GM12801 (cell line): Measurements from ENCODE around the gene XPO1.

Source experiments
- TF ChIP-seq, protein P1 (sequence below): IDR thresholded peaks from one replicate; pipeline ENCODE4 v1.5.1; 2011; ENCODE audit warnings: control low read depth; ENCODE audit not compliant: insufficient read length; ENCODE audit errors: extremely low read depth

Gene XPO1

DNA sequence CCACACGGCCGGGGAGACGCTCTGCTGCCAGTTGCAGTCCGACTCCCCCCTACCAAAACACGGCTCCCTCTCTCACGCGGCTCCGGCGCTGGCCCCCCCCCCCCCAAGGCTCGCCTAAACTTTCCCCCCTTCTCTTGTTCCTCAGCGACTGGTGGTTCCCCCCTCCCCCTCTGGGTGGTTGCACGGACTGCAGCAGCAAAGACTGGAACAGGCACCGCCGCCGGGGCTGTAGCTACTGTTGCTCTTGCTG is 281 bp downstream of the XPO1 start:
- TF ChIP-seq, protein P1, sequence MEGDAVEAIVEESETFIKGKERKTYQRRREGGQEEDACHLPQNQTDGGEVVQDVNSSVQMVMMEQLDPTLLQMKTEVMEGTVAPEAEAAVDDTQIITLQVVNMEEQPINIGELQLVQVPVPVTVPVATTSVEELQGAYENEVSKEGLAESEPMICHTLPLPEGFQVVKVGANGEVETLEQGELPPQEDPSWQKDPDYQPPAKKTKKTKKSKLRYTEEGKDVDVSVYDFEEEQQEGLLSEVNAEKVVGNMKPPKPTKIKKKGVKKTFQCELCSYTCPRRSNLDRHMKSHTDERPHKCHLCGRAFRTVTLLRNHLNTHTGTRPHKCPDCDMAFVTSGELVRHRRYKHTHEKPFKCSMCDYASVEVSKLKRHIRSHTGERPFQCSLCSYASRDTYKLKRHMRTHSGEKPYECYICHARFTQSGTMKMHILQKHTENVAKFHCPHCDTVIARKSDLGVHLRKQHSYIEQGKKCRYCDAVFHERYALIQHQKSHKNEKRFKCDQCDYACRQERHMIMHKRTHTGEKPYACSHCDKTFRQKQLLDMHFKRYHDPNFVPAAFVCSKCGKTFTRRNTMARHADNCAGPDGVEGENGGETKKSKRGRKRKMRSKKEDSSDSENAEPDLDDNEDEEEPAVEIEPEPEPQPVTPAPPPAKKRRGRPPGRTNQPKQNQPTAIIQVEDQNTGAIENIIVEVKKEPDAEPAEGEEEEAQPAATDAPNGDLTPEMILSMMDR = no peak

DNA sequence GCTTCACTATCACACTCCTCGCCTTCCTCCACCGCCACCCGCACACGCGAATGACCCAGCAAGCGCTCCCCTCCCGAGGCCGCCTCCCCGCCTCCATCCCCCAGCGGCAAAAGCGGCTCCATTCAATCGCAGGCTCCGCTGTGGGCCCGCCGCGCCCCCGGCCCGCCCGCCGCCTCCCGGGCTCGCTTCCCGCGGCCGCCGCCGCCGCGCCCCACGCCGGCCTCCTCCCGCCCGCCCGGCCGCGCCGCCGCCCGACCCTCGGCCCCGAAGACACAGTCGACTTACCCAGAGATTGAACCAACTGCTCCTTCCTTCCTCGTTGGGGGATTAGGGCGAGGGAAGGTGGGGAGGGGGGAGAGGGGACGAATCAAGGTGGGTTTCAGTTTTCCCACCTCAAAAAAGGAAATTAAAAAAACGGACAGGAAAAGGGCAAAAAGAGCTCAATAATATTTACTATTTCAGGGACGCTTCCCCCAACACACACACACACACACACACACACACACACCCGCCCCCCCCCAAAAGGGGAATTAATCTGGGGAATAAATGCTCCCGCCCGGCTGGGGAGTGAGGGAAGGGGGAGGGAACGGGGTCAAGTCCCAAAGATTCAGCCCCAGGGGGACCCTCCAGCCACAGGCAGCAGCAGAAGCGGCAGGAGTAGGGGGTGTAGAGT is 743 bp downstream of the XPO1 start:
- TF ChIP-seq, protein P1 = no peak

DNA sequence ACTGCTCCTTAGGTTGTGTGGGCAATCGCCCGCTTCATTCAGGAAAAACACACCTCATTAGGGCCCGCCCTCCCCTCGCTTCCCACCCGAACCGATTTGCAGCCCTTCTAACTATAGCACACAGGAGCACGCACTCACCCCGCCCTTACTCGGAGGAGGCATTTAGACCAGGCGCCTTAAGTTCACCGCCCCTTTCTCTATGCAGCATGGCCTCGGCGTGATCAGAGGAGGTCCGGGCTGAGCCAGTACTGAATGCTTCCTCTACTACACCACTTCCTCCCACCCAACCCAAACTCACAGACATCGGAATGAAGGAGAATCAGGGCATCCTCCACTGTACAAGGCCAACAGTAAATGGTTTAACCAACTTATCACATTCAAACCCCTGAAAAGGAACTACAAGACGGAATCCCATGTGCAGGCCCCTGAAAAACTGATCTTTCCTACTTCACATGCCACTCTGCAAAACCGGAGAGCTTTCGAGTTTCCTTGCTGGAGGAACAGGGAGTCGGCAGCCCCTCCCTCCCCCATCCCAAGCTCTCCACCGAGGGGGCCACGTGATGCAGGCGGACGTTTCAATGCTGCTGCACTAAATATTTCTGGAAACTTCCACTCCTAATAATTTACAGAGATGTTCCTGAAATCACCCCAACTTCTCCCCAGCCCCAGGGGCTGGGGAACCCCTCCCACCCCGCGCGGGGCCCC is 1.4 kb downstream of the XPO1 start:
- TF ChIP-seq, protein P1 = no peak

DNA sequence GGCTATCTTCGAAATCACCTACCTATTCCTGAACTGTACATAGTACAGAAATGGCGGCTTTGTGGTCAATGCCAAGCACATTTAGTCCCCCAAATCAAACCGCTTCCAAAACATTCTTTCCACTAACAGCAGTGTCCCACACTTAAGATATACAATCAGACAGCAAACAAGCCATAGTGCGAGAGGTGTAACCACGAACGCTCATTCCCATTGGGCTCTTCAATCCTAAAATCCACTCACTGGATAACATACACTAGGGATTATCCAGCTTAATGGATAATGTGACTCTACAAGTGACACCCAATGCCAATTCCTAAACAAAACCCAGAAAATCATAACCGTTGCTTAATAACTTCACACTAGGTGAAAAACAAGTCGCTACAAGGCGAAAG is 2.0 kb downstream of the XPO1 start:
- TF ChIP-seq, protein P1 = no peak

DNA sequence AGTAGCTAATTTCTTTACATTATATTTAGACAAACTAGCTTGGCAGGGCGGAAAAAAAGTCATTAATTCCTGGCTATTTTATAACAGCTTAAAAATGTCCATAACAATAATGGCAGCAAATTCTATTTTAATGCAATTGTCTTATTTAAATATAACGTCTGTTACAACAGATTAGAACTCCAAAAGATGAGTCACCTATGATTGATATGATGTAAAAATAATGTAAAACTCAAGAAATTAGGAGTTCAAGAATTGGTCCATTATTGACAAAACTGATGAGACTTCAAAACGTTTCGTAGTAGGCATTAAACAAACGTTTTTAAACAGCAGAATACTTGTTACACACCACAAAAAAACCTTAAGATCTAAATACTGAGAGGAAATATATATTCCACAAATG is 2.7 kb downstream of the XPO1 start:
- TF ChIP-seq, protein P1 = no peak

DNA sequence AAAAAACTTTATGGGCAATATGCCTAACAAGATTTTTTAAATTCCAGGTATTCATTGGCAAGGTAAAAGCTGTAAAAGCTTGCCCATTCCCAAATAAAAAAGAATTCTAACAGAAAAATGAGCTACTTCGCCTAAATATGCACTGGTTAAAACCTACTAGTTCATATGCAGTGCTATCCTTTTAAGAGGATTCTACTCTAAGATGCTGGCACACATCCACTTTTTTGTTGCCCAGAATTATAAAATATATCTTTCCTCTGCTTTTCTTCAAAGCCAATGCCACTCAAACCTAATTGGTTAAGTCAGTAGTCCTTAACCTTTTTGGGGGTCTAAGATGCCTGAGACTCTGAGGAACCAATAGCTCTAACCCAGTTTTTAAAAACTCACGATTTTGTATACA is 3.2 kb downstream of the XPO1 start:
- TF ChIP-seq, protein P1 = no peak

DNA sequence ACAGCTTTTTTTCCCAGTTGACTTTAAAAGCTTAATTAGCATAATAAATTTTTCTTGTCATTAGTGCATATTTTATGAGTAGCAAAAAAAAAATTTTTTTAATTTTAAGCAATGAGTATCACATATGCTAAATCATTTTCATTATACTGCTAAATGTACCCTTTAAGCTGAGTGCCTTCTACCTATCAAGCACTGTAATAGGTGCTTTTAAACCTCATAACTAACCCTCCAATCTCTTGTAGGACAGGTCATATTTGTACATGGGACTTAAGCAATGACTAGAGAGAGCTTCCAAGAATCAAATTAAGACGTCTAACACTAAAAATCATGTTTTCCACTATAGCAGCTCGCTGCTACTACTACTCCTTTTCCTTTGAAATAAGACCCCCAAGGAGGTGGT is 7.4 kb downstream of the XPO1 start:
- TF ChIP-seq, protein P1 = no peak
